A549 (cell line): ENCODE measurements around the gene BIRC5.

Experiments
- CHD4 ChIP-seq: fragments of 200-600 bp; sonication (generic); IDR thresholded peaks from 2 replicates; pipeline ENCODE4 v1.6.1; 2016; ENCODE audit warnings: antibody characterized with exemption, mild to moderate bottlenecking, borderline replicate concordance
- JUNB ChIP-seq: fragments of >200 bp; sonication (Bioruptor Twin); formaldehyde crosslinking; IDR thresholded peaks from 2 replicates; pipeline ENCODE4 v1.6.1; 2016
- PHF8 ChIP-seq: fragments of 200-600 bp; sonication (generic); IDR thresholded peaks from 2 replicates; pipeline ENCODE4 v1.6.1; 2016; ENCODE audit warnings: low read depth, mild to moderate bottlenecking, antibody characterized with exemption, moderate library complexity, borderline replicate concordance
- RAD21 ChIP-seq, 2 experiments: fragments of >200 bp in 1 of 2; sonication (Bioruptor Twin) in 1 of 2; formaldehyde crosslinking in 1 of 2; IDR thresholded peaks in 1 of 2; conservative IDR thresholded peaks in 1 of 2; 2 replicates in 1 of 2; 3 replicates in 1 of 2; pipeline ENCODE4 v1.6.1; 2012 to 2018; ENCODE audit warnings: inconsistent platforms in 1 of 2
- RCOR1 ChIP-seq: fragments of 150-350 bp; IDR thresholded peaks from 2 replicates; pipeline ENCODE4 v1.6.1; 2014; ENCODE audit warnings: antibody characterized with exemption, low read length, low read depth
- TP53 ChIP-seq: fragments of 250-450 bp; sonication (Bioruptor Pico); IDR thresholded peaks from 2 replicates; pipeline ENCODE4 v1.5.0; 2021; ENCODE audit warnings: mild to moderate bottlenecking, moderate library complexity
- TF ChIP-seq, protein P1 (sequence below): fragments of >200 bp; sonication (Bioruptor Twin); formaldehyde crosslinking; IDR thresholded peaks from 3 replicates; pipeline ENCODE4 v1.5.1; 2016
- TF ChIP-seq, protein P2 (sequence below): IDR thresholded peaks from 2 replicates; pipeline ENCODE4 v1.6.1; 2012

- TF ChIP-seq, protein P1, sequence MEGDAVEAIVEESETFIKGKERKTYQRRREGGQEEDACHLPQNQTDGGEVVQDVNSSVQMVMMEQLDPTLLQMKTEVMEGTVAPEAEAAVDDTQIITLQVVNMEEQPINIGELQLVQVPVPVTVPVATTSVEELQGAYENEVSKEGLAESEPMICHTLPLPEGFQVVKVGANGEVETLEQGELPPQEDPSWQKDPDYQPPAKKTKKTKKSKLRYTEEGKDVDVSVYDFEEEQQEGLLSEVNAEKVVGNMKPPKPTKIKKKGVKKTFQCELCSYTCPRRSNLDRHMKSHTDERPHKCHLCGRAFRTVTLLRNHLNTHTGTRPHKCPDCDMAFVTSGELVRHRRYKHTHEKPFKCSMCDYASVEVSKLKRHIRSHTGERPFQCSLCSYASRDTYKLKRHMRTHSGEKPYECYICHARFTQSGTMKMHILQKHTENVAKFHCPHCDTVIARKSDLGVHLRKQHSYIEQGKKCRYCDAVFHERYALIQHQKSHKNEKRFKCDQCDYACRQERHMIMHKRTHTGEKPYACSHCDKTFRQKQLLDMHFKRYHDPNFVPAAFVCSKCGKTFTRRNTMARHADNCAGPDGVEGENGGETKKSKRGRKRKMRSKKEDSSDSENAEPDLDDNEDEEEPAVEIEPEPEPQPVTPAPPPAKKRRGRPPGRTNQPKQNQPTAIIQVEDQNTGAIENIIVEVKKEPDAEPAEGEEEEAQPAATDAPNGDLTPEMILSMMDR = no peak
- peak; percentile 32; the same call in 1 of the 2 replicates for TF ChIP-seq TP53 (CRISPR knock-in tag)
- TF ChIP-seq RCOR1 = no peak
- TF ChIP-seq, protein P2, sequence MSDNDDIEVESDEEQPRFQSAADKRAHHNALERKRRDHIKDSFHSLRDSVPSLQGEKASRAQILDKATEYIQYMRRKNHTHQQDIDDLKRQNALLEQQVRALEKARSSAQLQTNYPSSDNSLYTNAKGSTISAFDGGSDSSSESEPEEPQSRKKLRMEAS = no peak
- TF ChIP-seq PHF8 = peak; percentile 63; the same call in 1 of the 2 replicates
- TF ChIP-seq JUNB = no peak
- no peak for TF ChIP-seq RAD21 (conservative IDR thresholded peaks at IDR 0.05 in 1 of 2, IDR thresholded peaks at IDR 0.05 in 1 of 2)
- no peak for TF ChIP-seq CHD4
Observed at GRCh38 chr17:78168242-78168902, 45.7 kb upstream of the BIRC5 start, which contains the start of gene SYNGR2.
